Nephron (organoid): ENCODE data around the gene CCDC34.

Source experiments
- H3K27ac Mint-ChIP-seq, 3 experiments: 2 replicates each; pipeline ENCODE4 v1.8.0; 2020; ENCODE audit warnings: mixed read lengths in 3 of 3, mild to moderate bottlenecking in 2 of 3, moderate library complexity in 1 of 3
- H3K27me3 Mint-ChIP-seq: 2 replicates; pipeline ENCODE4 v1.8.0; 2021; ENCODE audit warnings: low read depth, mild to moderate bottlenecking, moderate library complexity, mixed read lengths
- H3K36me3 Mint-ChIP-seq: 2 replicates; pipeline ENCODE4 v1.8.0; 2020; ENCODE audit warnings: low read depth, mixed read lengths
- H3K4me1 Mint-ChIP-seq: 2 replicates; pipeline ENCODE4 v1.8.0; 2020; ENCODE audit warnings: mixed read lengths
- H3K4me3 Mint-ChIP-seq, 3 experiments: 2 replicates each; pipeline ENCODE4 v1.8.0; 2020; ENCODE audit warnings: mild to moderate bottlenecking in 3 of 3, mixed read lengths in 3 of 3, moderate library complexity in 2 of 3
- H3K9me3 Mint-ChIP-seq: 2 replicates; pipeline ENCODE4 v1.8.0; 2020; ENCODE audit warnings: mixed read lengths
- CTCF ChIP-seq, 3 experiments: fragments of 200-600 bp; sonication (generic); IDR thresholded peaks; one replicate each; pipeline ENCODE4 v1.5.0; 2021; ENCODE audit warnings: antibody characterized with exemption in 3 of 3; ENCODE audit not compliant: unreplicated experiment in 3 of 3

The CCDC34 gene

DNA sequence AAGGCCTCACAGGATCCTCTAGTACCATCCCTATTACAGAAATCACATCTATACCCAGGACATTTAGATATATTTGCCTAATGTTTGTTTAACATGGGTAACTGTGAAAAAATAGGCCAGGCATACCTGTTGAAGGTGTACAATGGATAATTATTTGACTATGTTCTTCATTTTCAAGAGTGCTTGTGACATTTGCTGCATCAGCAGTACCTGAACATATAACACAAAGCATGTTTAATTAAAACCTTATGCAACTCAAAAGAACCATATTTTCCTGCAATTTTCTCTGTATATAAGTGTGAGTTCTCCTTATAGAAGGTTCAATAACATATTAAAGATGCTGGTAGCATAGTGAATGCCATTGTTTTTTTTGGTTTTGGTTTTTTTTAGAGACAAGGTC is 8.5 kb upstream of the CCDC34 start:
- no peaks in the 10 kb centered on the region for H3K9me3 Mint-ChIP-seq
- TF ChIP-seq CTCF (IDR thresholded peaks at IDR 0.05; ENCODE audit: unreplicated experiment in 3 of 3) = no peak
- peaks cover 25% of the 10 kb centered on the region for H3K4me1 Mint-ChIP-seq
- no peaks in the 10 kb centered on the region for H3K27me3 Mint-ChIP-seq
- H3K27ac Mint-ChIP-seq = peak overlapping the region in 2 of 3 experiments; percentile 80 to 89
- H3K36me3 Mint-ChIP-seq = peaks cover 55% of the 10 kb centered on the region
- no peak overlapping the region for H3K4me3 Mint-ChIP-seq

DNA sequence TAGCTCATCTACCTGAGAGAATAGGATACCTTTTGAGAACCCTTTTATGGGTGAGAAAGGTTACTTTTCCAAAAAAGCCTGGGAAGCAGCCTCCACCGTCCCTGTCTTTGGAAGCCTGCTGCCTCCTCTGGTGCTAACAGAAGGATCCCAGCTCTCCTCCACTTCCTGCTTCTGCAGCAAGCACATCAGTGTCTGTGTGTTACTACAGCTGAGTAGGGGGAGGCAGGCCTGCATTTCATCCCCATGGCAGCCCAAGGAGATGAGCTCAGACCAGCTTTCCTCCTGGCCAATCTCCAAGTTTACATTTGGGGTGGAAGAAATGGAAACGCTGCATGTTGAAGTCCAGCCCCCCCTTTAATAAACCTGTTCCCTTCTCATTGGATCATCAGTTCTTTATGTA is 7.4 kb upstream of the CCDC34 start:
- Mint-ChIP-seq H3K27ac (peak overlapping the region in 2 of 3 experiments; percentile 80 to 89), H3K4me3 (no peak overlapping the region), H3K9me3 (no peaks in the 10 kb centered on the region)

GRCh38 chr11:27367881-27368280 is 4.9 kb upstream of the CCDC34 start:
- no peaks in the 10 kb centered on the region for H3K27me3 Mint-ChIP-seq
- TF ChIP-seq CTCF (IDR thresholded peaks at IDR 0.05; ENCODE audit: unreplicated experiment in 3 of 3) = no peak
- peak overlapping the region in 2 of 3 experiments; percentile 34 to 45 for H3K27ac Mint-ChIP-seq
- no peaks in the 10 kb centered on the region for H3K9me3 Mint-ChIP-seq
- H3K4me1 Mint-ChIP-seq = peaks cover 34% of the 10 kb centered on the region
- H3K4me3 Mint-ChIP-seq = no peak overlapping the region
- peaks cover 38% of the 10 kb centered on the region for H3K36me3 Mint-ChIP-seq

More for the DNA sequence above, 7.4 kb upstream of the CCDC34 start:
- TF ChIP-seq CTCF (IDR thresholded peaks at IDR 0.05; ENCODE audit: unreplicated experiment in 3 of 3) = no peak
- no peaks in the 10 kb centered on the region for H3K27me3 Mint-ChIP-seq
- peaks cover 25% of the 10 kb centered on the region for H3K4me1 Mint-ChIP-seq
- H3K36me3 Mint-ChIP-seq = peaks cover 50% of the 10 kb centered on the region

DNA sequence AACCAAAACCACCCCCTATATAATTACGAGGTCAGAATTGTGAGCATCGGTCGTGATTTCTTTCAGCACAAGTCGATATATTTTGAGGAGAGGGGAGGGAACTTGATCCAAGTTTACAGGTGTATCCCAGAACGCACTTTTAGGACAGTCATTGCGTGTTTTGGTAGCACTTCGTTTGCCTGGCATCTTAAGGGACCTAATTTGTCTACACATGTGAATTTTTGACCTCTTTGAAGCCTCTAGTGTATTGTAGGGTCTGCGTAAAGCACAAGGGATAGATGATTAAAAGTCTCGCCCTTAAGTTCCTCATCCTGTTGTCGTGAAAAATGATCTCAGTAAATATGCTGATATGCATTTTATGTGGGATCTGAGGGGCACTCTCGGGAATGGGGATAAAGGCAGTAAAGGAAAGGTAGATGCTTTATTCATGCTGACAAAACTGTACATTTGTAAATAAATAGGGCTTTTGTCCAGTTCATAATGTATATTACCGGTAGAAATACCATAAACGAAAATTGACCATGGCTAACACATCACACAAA is 632 bp upstream of the CCDC34 start:
- Mint-ChIP-seq H3K4me1 (peaks cover 53% of the 10 kb centered on the region), H3K9me3 (no peaks in the 10 kb centered on the region), H3K27me3 (no peaks in the 10 kb centered on the region), H3K36me3 (peaks cover 16% of the 10 kb centered on the region), H3K27ac (peak overlapping the region; percentile 94 to 97 (median 95)), H3K4me3 (peak overlapping the region; percentile 97 to 98 (median 97))
- no peak for TF ChIP-seq CTCF (IDR thresholded peaks at IDR 0.05; ENCODE audit: unreplicated experiment in 3 of 3)

GRCh38 chr11:27361649-27362431 is 1.2 kb downstream of the CCDC34 start:
- TF ChIP-seq CTCF (IDR thresholded peaks at IDR 0.05; ENCODE audit: unreplicated experiment in 3 of 3) = no peak
- peaks cover 56% of the 10 kb centered on the region for H3K4me1 Mint-ChIP-seq
- H3K27me3 Mint-ChIP-seq = no peaks in the 10 kb centered on the region
- peaks cover 7% of the 10 kb centered on the region for H3K36me3 Mint-ChIP-seq
- peak overlapping the region; percentile 91 to 97 (median 94) for H3K27ac Mint-ChIP-seq
- no peaks in the 10 kb centered on the region for H3K9me3 Mint-ChIP-seq
- H3K4me3 Mint-ChIP-seq = peak overlapping the region; percentile 97 to 98 (median 97)
